ENCODE results near the gene QRICH2.

GRCh38 chr17:76250141-76250540 is 57.9 kb downstream of the QRICH2 start:
- TF ChIP-seq POLR2A (IDR thresholded peaks at IDR 0.05) (no peak), CTCF (IDR thresholded peaks at IDR 0.05) (no peak)

All from Peyer's patch (tissue), 4 donors.